ENCODE data around the gene PILRA.

PILRA gene

DNA sequence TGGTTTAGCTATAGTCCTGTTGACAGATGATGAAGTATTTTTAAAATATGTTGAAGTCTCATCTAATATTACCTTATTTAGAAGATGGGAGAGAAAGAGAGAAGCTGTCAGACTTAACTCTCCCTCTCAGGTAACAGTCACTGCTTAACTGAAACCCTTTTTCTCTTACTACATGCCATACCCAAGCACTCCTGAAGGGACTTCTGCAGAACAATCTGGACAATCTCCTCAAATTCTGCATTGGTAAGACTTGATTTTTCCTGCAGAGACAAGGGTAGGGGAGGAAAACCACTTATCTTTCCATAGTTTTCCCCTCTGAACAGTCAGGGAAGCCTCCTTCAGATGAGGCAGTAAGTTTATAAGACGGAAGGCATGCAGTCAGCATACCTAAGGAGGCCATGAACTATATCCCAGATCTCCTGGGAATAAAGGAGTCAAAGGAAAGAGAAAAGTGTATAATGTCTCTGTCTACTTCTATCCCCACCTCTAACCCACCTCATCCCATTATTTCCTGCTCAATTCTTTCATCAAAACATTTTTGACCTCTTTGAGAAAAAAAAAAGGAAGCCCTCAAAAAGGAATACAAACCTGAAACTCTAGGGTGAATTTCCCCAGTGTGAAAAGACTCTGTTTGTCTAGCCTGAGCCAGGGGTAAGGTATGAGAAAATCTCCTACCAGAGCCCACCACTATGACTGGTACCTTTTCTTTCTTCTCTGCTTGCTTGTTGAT, 45.8 kb downstream of the PILRA start:
- POLR2A ChIA-PET: interaction anchor here (1.3 kb wide), 1 partner anchor 9 kb away, joined by 3 read pairs; the partner anchor contains the start of gene ZCWPW1

GRCh38 chr7:100419660-100420226, 46.5 kb downstream of the PILRA start:
- WGBS (ENCODE audit: insufficient coverage): no CpG with 5 or more reads among the region's 1 CpG
- no peak overlapping the region for H3K27ac ChIP-seq (ENCODE audit: insufficient read depth in 1 of 2, low read depth in 1 of 2, low read length in 2 of 2, poor library complexity in 1 of 2, severe bottlenecking in 2 of 2)
- ChIA-PET POLR2A (interaction anchor here (1.3 kb wide), 1 partner anchor 8 kb away, joined by 3 read pairs; the partner anchor contains the start of gene ZCWPW1), CTCF (interaction anchor here (0.9 to 3.8 kb wide), 3 partner anchors 9 to 17 kb away, joined by 4 to 17 read pairs (median 4); no protein-coding TSS in a partner anchor)
- no peaks in the 10 kb centered on the region for H3K4me1 ChIP-seq (ENCODE audit: control extremely low read depth in 1 of 4, control insufficient read depth in 4 of 4, insufficient read depth in 4 of 4, low read length in 3 of 4)
- H3K36me3 ChIP-seq (ENCODE audit: control insufficient read depth in 4 of 4, insufficient read depth in 4 of 4, low read length in 3 of 4): no peaks in the 10 kb centered on the region
- no peak for DNase-seq
- H3K9me3 ChIP-seq (ENCODE audit: control extremely low read depth in 1 of 5, control insufficient read depth in 4 of 5, insufficient read depth in 2 of 5, low read depth in 1 of 5, low read length in 4 of 5): no peaks in the 10 kb centered on the region
- no peak overlapping the region for H3K4me3 ChIP-seq (ENCODE audit: control insufficient read depth in 1 of 7, extremely low read depth in 1 of 7, insufficient read depth in 4 of 7, low read depth in 2 of 7, low read length in 6 of 7)
- H3K27me3 ChIP-seq (replicated peaks in 2 of 5; ENCODE audit: control insufficient read depth in 4 of 5, insufficient read depth in 5 of 5, low read length in 4 of 5): no peaks in the 10 kb centered on the region

More for the DNA sequence above, 45.8 kb downstream of the PILRA start:
- H3K27me3 ChIP-seq (replicated peaks in 2 of 5; ENCODE audit: control insufficient read depth in 4 of 5, insufficient read depth in 5 of 5, low read length in 4 of 5): no peaks in the 10 kb centered on the region
- peaks cover 0 to under 1% (median 0%) of the 10 kb centered on the region in 4 experiments for H3K4me1 ChIP-seq (ENCODE audit: control extremely low read depth in 1 of 4, control insufficient read depth in 4 of 4, insufficient read depth in 4 of 4, low read length in 3 of 4)
- DNase-seq: no peak
- H3K36me3 ChIP-seq (ENCODE audit: control insufficient read depth in 4 of 4, insufficient read depth in 4 of 4, low read length in 3 of 4): no peaks in the 10 kb centered on the region
- H3K9me3 ChIP-seq (ENCODE audit: control extremely low read depth in 1 of 5, control insufficient read depth in 4 of 5, insufficient read depth in 2 of 5, low read depth in 1 of 5, low read length in 4 of 5): no peaks in the 10 kb centered on the region
- H3K4me3 ChIP-seq (ENCODE audit: control insufficient read depth in 1 of 7, extremely low read depth in 1 of 7, insufficient read depth in 4 of 7, low read depth in 2 of 7, low read length in 6 of 7): no peak overlapping the region
- WGBS (ENCODE audit: insufficient coverage): no CpG with 5 or more reads among the region's 1 CpG
- no peak overlapping the region for H3K27ac ChIP-seq (ENCODE audit: insufficient read depth in 1 of 2, low read depth in 1 of 2, low read length in 2 of 2, poor library complexity in 1 of 2, severe bottlenecking in 2 of 2)
- CTCF ChIA-PET: interaction anchor here (0.7 to 3.8 kb wide), 4 partner anchors 12 to 129 kb away, joined by 3 to 17 read pairs (median 3); no protein-coding TSS in a partner anchor

DNA sequence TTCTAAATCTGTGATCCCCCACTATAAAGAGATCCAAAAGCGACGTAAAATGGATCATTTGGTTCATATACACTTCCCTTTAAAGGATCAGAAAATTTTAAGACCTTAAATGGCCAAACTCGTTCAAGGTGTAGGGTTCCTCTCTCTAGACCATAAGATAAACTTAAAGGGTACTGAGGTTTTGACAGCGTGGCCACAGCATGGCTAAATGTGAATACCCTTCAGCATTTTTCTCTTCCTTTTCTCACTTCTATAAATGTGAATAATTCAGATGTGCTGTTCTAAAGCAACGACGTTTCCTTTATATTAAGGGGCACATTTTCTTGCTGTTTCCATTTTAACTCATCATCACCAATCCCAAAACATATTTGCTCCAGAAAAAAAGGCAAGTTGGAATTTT, 50.0 kb downstream of the PILRA start:
- no peaks in the 10 kb centered on the region for H3K36me3 ChIP-seq (ENCODE audit: control insufficient read depth in 4 of 4, insufficient read depth in 4 of 4, low read length in 3 of 4)
- POLR2A ChIA-PET: interaction anchor here (0.7 kb wide), 1 partner anchor 7 kb away, joined by 3 read pairs; no protein-coding TSS in a partner anchor
- CTCF ChIA-PET: interaction anchor here (1.5 kb wide), 1 partner anchor 16 kb away, joined by 6 read pairs; no protein-coding TSS in a partner anchor
- no peak overlapping the region for H3K27ac ChIP-seq (ENCODE audit: insufficient read depth in 1 of 2, low read depth in 1 of 2, low read length in 2 of 2, poor library complexity in 1 of 2, severe bottlenecking in 2 of 2)
- H3K27me3 ChIP-seq (replicated peaks in 2 of 5; ENCODE audit: control insufficient read depth in 4 of 5, insufficient read depth in 5 of 5, low read length in 4 of 5): no peaks in the 10 kb centered on the region
- peaks cover 0 to 4% (median 1%) of the 10 kb centered on the region in 4 experiments for H3K4me1 ChIP-seq (ENCODE audit: control extremely low read depth in 1 of 4, control insufficient read depth in 4 of 4, insufficient read depth in 4 of 4, low read length in 3 of 4)
- DNase-seq: no peak
- no peak overlapping the region for H3K4me3 ChIP-seq (ENCODE audit: control insufficient read depth in 1 of 7, extremely low read depth in 1 of 7, insufficient read depth in 4 of 7, low read depth in 2 of 7, low read length in 6 of 7)
- H3K9me3 ChIP-seq (ENCODE audit: control extremely low read depth in 1 of 5, control insufficient read depth in 4 of 5, insufficient read depth in 2 of 5, low read depth in 1 of 5, low read length in 4 of 5): no peaks in the 10 kb centered on the region
- WGBS (ENCODE audit: insufficient coverage): 100% methylated on average over 2 of the region's 6 CpGs

- Histone ChIP-seq H3K4me1 (ENCODE audit: control extremely low read depth in 1 of 4, control insufficient read depth in 4 of 4, insufficient read depth in 4 of 4, low read length in 3 of 4) (peaks cover 0 to 8% (median 4%) of the 10 kb centered on the region in 4 experiments), H3K9me3 (ENCODE audit: control extremely low read depth in 1 of 5, control insufficient read depth in 4 of 5, insufficient read depth in 2 of 5, low read depth in 1 of 5, low read length in 4 of 5) (no peaks in the 10 kb centered on the region), H3K27ac (ENCODE audit: insufficient read depth in 1 of 2, low read depth in 1 of 2, low read length in 2 of 2, poor library complexity in 1 of 2, severe bottlenecking in 2 of 2) (no peak overlapping the region), H3K4me3 (ENCODE audit: control insufficient read depth in 1 of 7, extremely low read depth in 1 of 7, insufficient read depth in 4 of 7, low read depth in 2 of 7, low read length in 6 of 7) (no peak overlapping the region), H3K36me3 (ENCODE audit: control insufficient read depth in 4 of 4, insufficient read depth in 4 of 4, low read length in 3 of 4) (no peaks in the 10 kb centered on the region), H3K27me3 (replicated peaks in 2 of 5; ENCODE audit: control insufficient read depth in 4 of 5, insufficient read depth in 5 of 5, low read length in 4 of 5) (no peaks in the 10 kb centered on the region)
- CTCF ChIA-PET: interaction anchor here (0.8 to 1.2 kb wide), 2 partner anchors 10 to 51 kb away, joined by 3 read pairs; no protein-coding TSS in a partner anchor
- POLR2A ChIA-PET: interaction anchor here (0.6 kb wide), 1 partner anchor 33 kb away, joined by 3 read pairs; no protein-coding TSS in a partner anchor
- no CpG with 5 or more reads among the region's 1 CpG for WGBS (ENCODE audit: insufficient coverage)
- DNase-seq: no peak
These were observed 52.1 kb downstream of the PILRA start for GRCh38 chr7:100425347-100425746.

- ChIA-PET POLR2A (no interaction called here), CTCF (no interaction called here)
- H3K27ac ChIP-seq (ENCODE audit: insufficient read depth in 1 of 2, low read depth in 1 of 2, low read length in 2 of 2, poor library complexity in 1 of 2, severe bottlenecking in 2 of 2): no peak overlapping the region
These were observed 53.2 kb downstream of the PILRA start for GRCh38 chr7:100426516-100426915.

DNA sequence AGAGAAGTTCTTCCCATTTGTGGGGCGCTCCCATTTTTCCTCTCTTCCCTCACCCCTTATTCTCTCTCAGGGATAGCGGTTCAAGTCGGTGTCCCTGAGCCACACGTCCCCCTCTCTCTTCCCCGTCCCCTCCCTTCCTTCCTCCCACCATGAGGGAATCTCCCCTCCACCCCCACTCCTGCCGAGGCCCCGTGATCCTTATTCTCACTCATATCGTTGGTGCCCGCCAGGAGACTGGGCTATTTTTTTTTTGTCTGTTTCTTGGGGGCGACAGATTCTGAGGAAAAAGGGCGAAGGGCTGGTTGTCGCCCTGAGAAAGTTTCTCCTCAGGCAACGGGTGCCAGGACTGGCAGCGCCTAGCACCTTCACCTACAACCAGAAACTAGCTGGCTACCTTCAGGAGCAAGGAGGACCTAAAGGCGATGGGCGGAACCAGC, 54.5 kb downstream of the PILRA start:
- Histone ChIP-seq H3K36me3 (ENCODE audit: control insufficient read depth in 4 of 4, insufficient read depth in 4 of 4, low read length in 3 of 4) (peaks cover 0 to 21% (median 9%) of the 10 kb centered on the region in 4 experiments), H3K27ac (ENCODE audit: insufficient read depth in 1 of 2, low read depth in 1 of 2, low read length in 2 of 2, poor library complexity in 1 of 2, severe bottlenecking in 2 of 2) (no peak overlapping the region), H3K4me1 (ENCODE audit: control extremely low read depth in 1 of 4, control insufficient read depth in 4 of 4, insufficient read depth in 4 of 4, low read length in 3 of 4) (peaks cover 4 to 28% (median 27%) of the 10 kb centered on the region in 4 experiments), H3K9me3 (ENCODE audit: control extremely low read depth in 1 of 5, control insufficient read depth in 4 of 5, insufficient read depth in 2 of 5, low read depth in 1 of 5, low read length in 4 of 5) (no peaks in the 10 kb centered on the region), H3K27me3 (replicated peaks in 2 of 5; ENCODE audit: control insufficient read depth in 4 of 5, insufficient read depth in 5 of 5, low read length in 4 of 5) (no peaks in the 10 kb centered on the region), H3K4me3 (ENCODE audit: control insufficient read depth in 1 of 7, extremely low read depth in 1 of 7, insufficient read depth in 4 of 7, low read depth in 2 of 7, low read length in 6 of 7) (peak overlapping the region in 3 of 7 experiments; percentile 82 to 91 (median 86))
- 48% methylated on average over 12 of the region's 16 CpGs for WGBS (ENCODE audit: insufficient coverage)
- CTCF ChIA-PET: interaction anchor here (0.9 to 20.5 kb wide), 2 partner anchors 13 to 26 kb away, joined by 3 to 160 read pairs; no protein-coding TSS in a partner anchor
- POLR2A ChIA-PET: interaction anchor here (0.7 to 3.2 kb wide), 11 partner anchors 9 to 467 kb away, joined by 3 to 27 read pairs (median 6); partner anchors contain the start of gene TSC22D4
- no peak for DNase-seq

More at GRCh38 chr7:100426516-100426915, 53.2 kb downstream of the PILRA start:
- Histone ChIP-seq H3K36me3 (ENCODE audit: control insufficient read depth in 4 of 4, insufficient read depth in 4 of 4, low read length in 3 of 4) (peaks cover 0 to 8% (median under 1%) of the 10 kb centered on the region in 4 experiments), H3K4me1 (ENCODE audit: control extremely low read depth in 1 of 4, control insufficient read depth in 4 of 4, insufficient read depth in 4 of 4, low read length in 3 of 4) (peaks cover 0 to 19% (median 15%) of the 10 kb centered on the region in 4 experiments), H3K4me3 (ENCODE audit: control insufficient read depth in 1 of 7, extremely low read depth in 1 of 7, insufficient read depth in 4 of 7, low read depth in 2 of 7, low read length in 6 of 7) (no peak overlapping the region), H3K9me3 (ENCODE audit: control extremely low read depth in 1 of 5, control insufficient read depth in 4 of 5, insufficient read depth in 2 of 5, low read depth in 1 of 5, low read length in 4 of 5) (no peaks in the 10 kb centered on the region), H3K27me3 (replicated peaks in 2 of 5; ENCODE audit: control insufficient read depth in 4 of 5, insufficient read depth in 5 of 5, low read length in 4 of 5) (no peaks in the 10 kb centered on the region)
- no peak for DNase-seq
